B cell (primary cell): ENCODE measurements around the gene PGBD5. TPM values are rescaled to one million over a fixed set of nuclear protein-coding genes. Genes with fewer than 3 reads are reported as not detected.

Experiments used
- ATAC-seq: fragments of 200-7000 bp; cut with Tn5 transposase; one replicate; pipeline ENCODE4 v1.10.0; 2021; ENCODE audit warnings: low read depth, mild to moderate bottlenecking, moderate number of reproducible peaks, moderate library complexity
- CTCF ChIA-PET: fragments of 350-600 bp; sonication (Branson Sonifier 250); formaldehyde crosslinking; loops from one replicate; lab custom pipeline; 2021; ENCODE audit warnings: antibody characterized with exemption, inconsistent platforms; lab: Charles Lee
- POLR2A ChIA-PET: fragments of 350-600 bp; sonication (Branson Sonifier 250); formaldehyde crosslinking; loops from one replicate; lab custom pipeline; 2021; ENCODE audit warnings: antibody characterized with exemption; lab: Charles Lee
- DNase-seq: peaks from one replicate; pipeline ENCODE4 v3.0.0; 2013
- H2AFZ ChIP-seq: 2 replicates; pipeline ENCODE4 v1.6.1; 2012; ENCODE audit warnings: mild to moderate bottlenecking, low read depth, low read length; ENCODE audit not compliant: insufficient read depth, poor library complexity, severe bottlenecking
- H3K27ac ChIP-seq, 2 donors: 1 replicate in 1 of 2; 2 replicates in 1 of 2; pipeline ENCODE4 v1.5.1; 2012 to 2013; ENCODE audit warnings: low read length in 2 of 2, mild to moderate bottlenecking in 2 of 2, moderate library complexity in 1 of 2
- H3K27me3 ChIP-seq, 4 experiments: fragments of 200-600 bp in 1 of 4; sonication (generic) in 1 of 4; replicated peaks in 1 of 4; 1 replicate in 2 of 4; 2 replicates in 2 of 4; pipeline versions ENCODE4 v1.6.1 to v1.7.0; 2013 to 2016; ENCODE audit warnings: low read length in 3 of 4, mild to moderate bottlenecking in 2 of 4, mixed read lengths in 1 of 4, moderate library complexity in 1 of 4; ENCODE audit not compliant: insufficient read depth in 4 of 4, control insufficient read depth in 3 of 4; ENCODE audit errors: control extremely low read depth in 1 of 4
- H3K36me3 ChIP-seq, 2 experiments: replicated peaks in 1 of 2; 1 replicate in 1 of 2; 2 replicates in 1 of 2; pipeline versions ENCODE4 v1.6.1 to v1.7.1; 2013; ENCODE audit warnings: low read length in 1 of 2; ENCODE audit not compliant: insufficient read depth in 2 of 2, control insufficient read depth in 1 of 2; ENCODE audit errors: control extremely low read depth in 1 of 2, extremely low read depth in 1 of 2
- H3K4me1 ChIP-seq, 2 donors: fragments of 200-600 bp in 1 of 2; sonication (generic) in 1 of 2; 1 replicate in 1 of 2; 2 replicates in 1 of 2; pipeline versions ENCODE4 v1.5.1 to v1.6.1; 2013 to 2017; ENCODE audit warnings: low read length in 2 of 2; ENCODE audit not compliant: control insufficient read depth in 2 of 2, insufficient read depth in 2 of 2
- H3K4me2 ChIP-seq: replicated peaks from 2 replicates; pipeline ENCODE3; 2012; ENCODE audit warnings: mild to moderate bottlenecking, low read depth, low read length; ENCODE audit not compliant: poor library complexity, severe bottlenecking
- H3K4me3 ChIP-seq, 5 experiments: fragments of 200-600 bp in 1 of 5; sonication (generic) in 1 of 5; 1 replicate in 3 of 5; 2 replicates in 2 of 5; pipeline versions ENCODE4 v1.5.1 to v1.7.0; 2011 to 2016; ENCODE audit warnings: low read length in 4 of 5, mild to moderate bottlenecking in 4 of 5, low read depth in 2 of 5, control low read depth in 1 of 5, moderate library complexity in 1 of 5; ENCODE audit not compliant: insufficient read depth in 1 of 5; ENCODE audit errors: control extremely low read depth in 1 of 5, extremely low read depth in 1 of 5
- H3K79me2 ChIP-seq: fragments of 200-600 bp; sonication (generic); one replicate; pipeline ENCODE4 v1.6.0; 2016; ENCODE audit warnings: low read length; ENCODE audit not compliant: control insufficient read depth, insufficient read depth
- H3K9ac ChIP-seq: fragments of 200-600 bp; sonication (generic); 2 replicates; pipeline ENCODE4 v1.6.1; 2017; ENCODE audit warnings: mild to moderate bottlenecking, low read length, moderate library complexity
- H3K9me3 ChIP-seq, 3 donors: one replicate each; pipeline versions ENCODE4 v1.6.1 to v1.7.1; 2013; ENCODE audit warnings: low read length in 2 of 3; ENCODE audit not compliant: control insufficient read depth in 2 of 3, insufficient read depth in 1 of 3; ENCODE audit errors: control extremely low read depth in 1 of 3
- H4K20me1 ChIP-seq: 2 replicates; pipeline ENCODE4 v1.6.0; 2012; ENCODE audit warnings: mild to moderate bottlenecking, low read length; ENCODE audit not compliant: insufficient read depth, control insufficient read depth, poor library complexity, severe bottlenecking
- H3K27ac Mint-ChIP-seq: one replicate; pipeline ENCODE4 v1.8.0; 2021; ENCODE audit warnings: mixed read lengths
- H3K27me3 Mint-ChIP-seq: one replicate; pipeline ENCODE4 v1.8.0; 2021; ENCODE audit warnings: mixed read lengths
- H3K4me1 Mint-ChIP-seq: one replicate; pipeline ENCODE4 v1.8.0; 2021; ENCODE audit warnings: mixed read lengths
- H3K4me3 Mint-ChIP-seq: one replicate; pipeline ENCODE4 v1.8.0; 2021; ENCODE audit warnings: mixed read lengths
- H3K9me3 Mint-ChIP-seq: one replicate; pipeline ENCODE4 v1.8.0; 2022; ENCODE audit warnings: mixed read lengths; ENCODE audit not compliant: insufficient read depth
- CTCF ChIP-seq: fragments of 200-600 bp; IDR thresholded peaks from one replicate; pipeline ENCODE4 v1.8.0; 2022; ENCODE audit warnings: antibody characterized with exemption, mild to moderate bottlenecking
- EZH2 ChIP-seq: IDR thresholded peaks from 2 replicates; pipeline ENCODE4 v1.6.1; 2012; ENCODE audit warnings: borderline replicate concordance, low read depth, mild to moderate bottlenecking, moderate library complexity, low read length; ENCODE audit not compliant: insufficient read depth, poor library complexity, severe bottlenecking
- whole genome bisulfite sequencing: methylation state at CpG from one replicate; pipeline ENCODE4 v1.1.5; 2013; ENCODE audit warnings: missing lambda C conversion rate; ENCODE audit not compliant: insufficient coverage; 5-methylcytosine and 5-hydroxymethylcytosine counted together
- intact Hi-C: fragments of 100-400 bp; cut with micrococcal nuclease; formaldehyde crosslinking; loops from one replicate; pipeline ENCODE4 v1.10.0; 2022
- polyA plus RNA-seq: library from polyadenylated mRNA; depleted of rRNA; stranded (reverse); fragments of >200 nt; gene quantifications from 2 replicates; pipeline ENCODE4 v1.2.3, GENCODE V29; 2012
- total RNA-seq, 2 donors: library from RNA; stranded (reverse); fragments of 120-200 nt in 1 of 2; gene quantifications; 1 replicate in 1 of 2; 2 replicates in 1 of 2; pipeline versions ENCODE4 v1.2.3 to v1.2.4, GENCODE V29; 2013 to 2022

PGBD5 gene
- total and polyA plus RNA-seq, 2 donors (not counting 1 experiment from before 2014, with no cell fraction given), result 0.07 TPM; not detected in 1

- no peaks in the 10 kb centered on the region for H3K36me3 ChIP-seq
- H3K27ac ChIP-seq, result no peak overlapping the region
- intact Hi-C loops, result no loop called here
- ChIA-PET CTCF (no interaction called here), POLR2A (no interaction called here)
- H3K4me2 ChIP-seq, result no peak overlapping the region
- H3K79me2 ChIP-seq, result no peaks in the 10 kb centered on the region
- H3K4me1 Mint-ChIP-seq, result no peaks in the 10 kb centered on the region
- peaks cover 0 to 10% (median 0%) of the 10 kb centered on the region in 3 donors for H3K9me3 ChIP-seq
- no peak for TF ChIP-seq CTCF
- no peak for TF ChIP-seq EZH2
- no peaks in the 10 kb centered on the region for H3K4me1 ChIP-seq
- H3K27me3 Mint-ChIP-seq, result peaks cover 30% of the 10 kb centered on the region
- H3K4me3 Mint-ChIP-seq, result no peak overlapping the region
- ATAC-seq, result no peak
- peaks cover 0 to 15% (median 5%) of the 10 kb centered on the region in 4 experiments for H3K27me3 ChIP-seq
- H4K20me1 ChIP-seq, result no peaks in the 10 kb centered on the region
- no peak overlapping the region for H3K4me3 ChIP-seq
- no peak overlapping the region for H2AFZ ChIP-seq
- no peak overlapping the region for H3K9ac ChIP-seq
- WGBS, result 94% methylated on average over 9 of the region's 10 CpGs
- H3K9me3 Mint-ChIP-seq, result no peaks in the 10 kb centered on the region
- H3K27ac Mint-ChIP-seq, result no peak overlapping the region
- DNase-seq, result no peak
Observed at GRCh38 chr1:230396966-230397365, 29.2 kb downstream of the PGBD5 start.

GRCh38 chr1:230395932-230396331 is 30.2 kb downstream of the PGBD5 start:
- POLR2A ChIA-PET, result no interaction called here
- Mint-ChIP-seq H3K27ac (no peak overlapping the region), H3K27me3 (peaks cover 26% of the 10 kb centered on the region), H3K4me3 (no peak overlapping the region), H3K9me3 (no peaks in the 10 kb centered on the region), H3K4me1 (no peaks in the 10 kb centered on the region)
- ATAC-seq (no peak), DNase-seq (no peak)
- CTCF ChIA-PET, result no interaction called here
- intact Hi-C loops, result no loop called here
- Histone ChIP-seq H3K4me1 (no peaks in the 10 kb centered on the region), H3K79me2 (no peaks in the 10 kb centered on the region), H3K36me3 (no peaks in the 10 kb centered on the region), H3K9ac (no peak overlapping the region), H3K9me3 (peaks cover 0 to 10% (median 0%) of the 10 kb centered on the region in 3 donors), H3K27ac (no peak overlapping the region), H3K4me3 (no peak overlapping the region), H4K20me1 (no peaks in the 10 kb centered on the region), H2AFZ (no peak overlapping the region), H3K27me3 (peaks cover 0 to 18% (median 5%) of the 10 kb centered on the region in 4 experiments), H3K4me2 (no peak overlapping the region)
- WGBS, result 69% methylated on average over 1 of the region's 1 CpG
- TF ChIP-seq EZH2 (no peak), CTCF (no peak)
